ENCODE measurements around the gene ZDHHC14.

GRCh38 chr6:157606516-157606915, 225.5 kb downstream of the ZDHHC14 start:
- TF ChIP-seq EZH2 (IDR thresholded peaks at IDR 0.05; ENCODE audit: low read length, unreplicated experiment) = no peak
- no peak for TF ChIP-seq CTCF (conservative IDR thresholded peaks at IDR 0.05; ENCODE audit: low read depth, low read length)
- no peak for TF ChIP-seq EZH2phosphoT487 (IDR thresholded peaks at IDR 0.05; ENCODE audit: borderline replicate concordance, low read length)

Measured in PC-3 (cell line).